Thoracic aorta endothelial cell (primary cell): ENCODE measurements around the gene CELF4. TPM values are rescaled to one million over a fixed set of nuclear protein-coding genes. Genes with fewer than 3 reads are reported as not detected.

Source experiments
- total RNA-seq: library from RNA; depleted of rRNA; stranded (reverse); fragments of >200 nt; gene quantifications from 2 replicates; pipeline ENCODE4 v1.2.3, GENCODE V29; 2012

Gene CELF4
- total RNA-seq = not detected in 2 replicates

DNA sequence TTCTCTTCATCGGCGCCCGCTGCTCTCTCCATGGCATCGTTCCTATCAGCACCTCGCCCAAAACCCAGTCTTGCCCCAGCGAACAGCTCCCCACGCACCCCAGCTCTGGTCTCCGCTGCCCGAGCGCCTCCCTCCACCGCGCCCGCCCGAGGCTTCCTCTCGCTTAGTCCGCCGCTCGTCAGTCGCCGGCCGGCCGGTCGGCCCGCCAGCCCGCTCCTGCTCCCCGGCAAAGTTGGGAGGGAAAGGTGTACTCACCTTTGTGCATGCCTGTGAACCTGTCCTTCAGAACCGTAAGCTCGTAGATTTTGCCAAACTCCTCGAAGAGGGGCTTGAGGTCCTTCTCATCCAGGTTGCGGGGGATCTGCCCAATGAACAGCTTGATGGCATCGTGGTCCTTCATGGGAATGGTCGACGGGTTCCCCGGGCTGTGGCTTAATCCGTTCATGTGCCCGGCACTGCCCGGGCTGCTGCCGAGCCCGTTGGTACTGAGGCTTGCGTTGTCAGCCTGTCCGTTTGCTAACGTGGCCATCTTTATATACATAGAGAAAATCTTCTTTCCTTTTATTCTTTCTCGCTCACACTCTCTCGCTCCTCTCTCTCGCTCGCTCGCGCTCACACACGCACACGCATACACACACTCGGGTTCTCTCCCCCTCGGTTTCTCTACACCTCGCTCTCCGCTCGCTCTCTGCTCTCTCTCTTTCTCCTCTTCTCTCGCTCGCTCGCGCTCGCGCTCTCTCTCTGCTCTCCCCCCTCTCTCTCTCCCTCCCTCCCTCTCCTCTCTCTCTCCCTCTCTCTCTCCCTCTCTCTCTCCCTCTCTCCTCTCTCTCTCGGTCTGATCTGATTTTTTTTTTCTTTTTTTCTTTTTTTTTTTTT is at the start of gene CELF4:
CELF4 (minus strand) TSS at position 698 of the 876 bp plus-strand sequence.

